ENCODE results near the gene SLC25A33.

Gene SLC25A33

DNA sequence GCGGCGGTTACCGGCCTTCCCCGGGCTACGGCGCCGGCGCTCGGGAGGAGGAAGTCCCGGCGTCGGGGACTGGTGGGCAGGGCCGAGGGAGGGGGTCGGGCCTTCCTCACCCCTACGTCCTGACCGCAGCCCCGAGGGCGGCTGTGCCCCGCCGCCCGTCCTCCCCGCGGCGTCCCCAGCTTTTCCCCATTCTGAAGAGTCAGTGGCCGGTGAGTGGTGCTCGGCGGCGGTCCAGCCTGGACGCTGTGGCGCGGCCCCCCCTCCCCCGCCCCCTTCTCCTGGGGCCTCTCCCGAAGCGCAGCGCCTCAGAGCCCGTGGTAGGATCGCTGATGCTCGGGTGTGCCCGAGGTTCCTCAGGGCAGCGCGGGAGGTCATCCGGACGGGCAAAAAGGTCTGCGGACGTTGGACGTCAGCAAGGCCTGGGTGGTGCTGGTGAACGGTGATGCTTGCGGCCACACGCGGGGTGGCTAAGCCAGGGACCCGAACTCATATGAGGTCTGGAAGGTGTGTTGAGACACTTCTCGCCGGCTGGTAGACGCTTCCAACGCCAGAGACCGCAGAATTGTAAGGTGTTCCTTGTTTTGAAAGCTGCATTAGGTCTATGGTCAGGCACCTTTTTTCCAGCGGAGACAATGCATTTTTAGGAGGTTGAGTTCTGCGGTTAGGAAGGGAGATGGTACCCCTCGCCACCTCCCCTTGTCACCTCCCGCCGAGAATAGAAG lies 725 bp downstream of the SLC25A33 start:
- H3K4me3 ChIP-seq (ENCODE audit: low read depth, low read length), result peak overlapping the region; percentile 83
- no peak for DNase-seq (ENCODE audit: low read depth)
- TF ChIP-seq CTCF (conservative IDR thresholded peaks at IDR 0.05; ENCODE audit: low read depth, low read length), result no peak

GRCh38 chr1:9542430-9542829 lies 3.2 kb downstream of the SLC25A33 start:
- H3K4me3 ChIP-seq (ENCODE audit: low read depth, low read length), result no peak overlapping the region
- peak; percentile 71 for DNase-seq (ENCODE audit: low read depth)
- no peak for TF ChIP-seq CTCF (conservative IDR thresholded peaks at IDR 0.05; ENCODE audit: low read depth, low read length)

DNA sequence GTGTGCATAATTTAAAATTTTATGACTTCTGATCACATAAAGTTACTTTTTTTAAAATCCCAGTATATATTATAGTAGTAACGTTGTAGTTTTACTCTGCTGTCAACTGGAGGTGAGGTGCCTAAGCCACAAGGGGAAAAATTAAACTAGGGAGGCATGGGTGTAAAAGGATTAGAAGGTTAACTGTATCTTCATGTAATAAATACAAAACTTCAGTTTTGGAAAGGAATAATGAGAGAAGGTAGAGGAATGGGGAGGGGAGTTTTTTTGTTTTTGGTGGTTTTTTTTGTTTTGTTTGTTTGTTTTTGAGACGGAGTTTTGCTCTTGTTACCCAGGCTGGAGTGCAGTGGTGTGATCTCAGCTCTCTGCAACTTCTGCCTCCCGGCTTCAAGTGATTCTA lies 5.7 kb downstream of the SLC25A33 start:
- TF ChIP-seq CTCF (conservative IDR thresholded peaks at IDR 0.05; ENCODE audit: low read depth, low read length), result no peak
- H3K4me3 ChIP-seq (ENCODE audit: low read depth, low read length), result no peak overlapping the region
- no peak for DNase-seq (ENCODE audit: low read depth)

DNA sequence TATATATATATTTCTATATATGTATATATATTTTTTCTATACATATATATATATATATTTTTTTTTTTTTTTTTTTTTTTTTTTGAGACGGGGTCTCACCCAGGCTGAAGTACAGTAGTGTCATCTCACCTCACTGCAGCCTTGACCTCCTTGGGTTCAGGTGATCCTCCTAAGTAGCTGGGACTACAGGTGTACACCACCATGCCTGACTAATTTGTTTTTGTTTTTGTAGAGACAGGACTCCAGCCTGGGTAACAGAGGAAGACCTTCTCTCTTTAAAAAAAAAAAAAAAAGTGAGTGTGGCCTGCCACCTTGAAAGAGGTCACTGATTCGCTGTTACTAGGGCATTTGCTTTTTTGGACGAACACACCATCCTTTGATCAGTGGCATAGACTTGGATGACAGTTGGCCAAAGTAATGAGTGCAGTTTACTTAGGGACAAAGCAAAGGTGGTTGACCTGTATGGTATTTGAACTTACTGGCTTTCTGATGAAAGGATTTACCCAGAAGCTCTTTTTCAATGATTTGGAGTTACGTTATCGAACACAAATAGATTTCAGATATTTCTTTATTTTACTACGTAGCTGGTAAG lies 10.8 kb downstream of the SLC25A33 start:
- no peak for DNase-seq (ENCODE audit: low read depth)
- no peak for TF ChIP-seq CTCF (conservative IDR thresholded peaks at IDR 0.05; ENCODE audit: low read depth, low read length)
- H3K4me3 ChIP-seq (ENCODE audit: low read depth, low read length), result no peak overlapping the region

DNA sequence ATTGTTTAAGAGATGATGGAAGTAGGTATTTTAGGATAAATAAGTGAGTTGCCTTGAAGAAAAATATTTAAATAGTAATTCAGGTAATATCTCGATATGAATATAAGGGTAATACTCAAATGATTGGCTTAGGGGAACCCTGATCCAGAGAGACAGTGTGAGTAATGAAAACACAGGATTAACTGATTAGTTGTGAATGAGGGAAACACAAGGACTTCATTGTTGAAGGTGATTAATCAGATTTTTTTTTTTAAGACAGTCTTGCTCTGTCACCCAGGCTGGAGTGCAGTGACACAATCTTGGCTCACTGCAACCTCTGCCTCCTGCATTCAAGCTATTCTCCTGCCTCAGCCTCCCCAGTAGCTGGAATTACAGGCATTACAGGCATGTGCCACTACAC lies 12.7 kb downstream of the SLC25A33 start:
- no peak for DNase-seq (ENCODE audit: low read depth)
- H3K4me3 ChIP-seq (ENCODE audit: low read depth, low read length), result no peak overlapping the region
- TF ChIP-seq CTCF (conservative IDR thresholded peaks at IDR 0.05; ENCODE audit: low read depth, low read length), result no peak

- no peak for DNase-seq (ENCODE audit: low read depth)
- TF ChIP-seq CTCF (conservative IDR thresholded peaks at IDR 0.05; ENCODE audit: low read depth, low read length), result no peak
Observed at GRCh38 chr1:9553736-9554144, 14.5 kb downstream of the SLC25A33 start.

DNA sequence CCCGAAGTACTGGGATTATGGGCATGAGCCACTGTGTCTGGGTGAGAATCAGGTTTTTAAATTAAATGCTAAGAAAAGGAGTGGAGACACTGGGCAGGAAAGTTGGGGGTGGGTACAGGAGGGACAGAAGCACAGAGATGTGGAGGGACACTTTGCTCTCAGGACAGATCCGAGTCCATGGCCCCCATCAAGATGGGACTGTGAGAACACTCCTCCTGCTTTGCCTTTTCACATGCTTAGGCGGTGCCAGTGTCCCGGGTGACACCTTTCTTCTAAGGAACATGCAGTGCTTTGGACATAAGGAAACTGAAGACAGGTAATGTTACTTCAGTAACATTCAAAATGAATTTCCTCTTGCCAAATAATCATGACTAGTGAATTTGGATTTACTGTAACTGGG lies 16.7 kb downstream of the SLC25A33 start:
- TF ChIP-seq CTCF (conservative IDR thresholded peaks at IDR 0.05; ENCODE audit: low read depth, low read length), result no peak
- DNase-seq (ENCODE audit: low read depth), result no peak
- no peak overlapping the region for H3K4me3 ChIP-seq (ENCODE audit: low read depth, low read length)

More at GRCh38 chr1:9553736-9554144, 14.5 kb downstream of the SLC25A33 start:
- H3K4me3 ChIP-seq (ENCODE audit: low read depth, low read length), result no peak overlapping the region
